GM18951 (cell line): ENCODE results near the gene PRAMEF12.
"Not testable (repeated sequence)": the region's sequence is repeated elsewhere in the genome, so short reads cannot be mapped to it uniquely, and the experiment has no call there.

ENCODE experiments used
- POLR2A ChIP-seq: IDR thresholded peaks from 4 replicates; pipeline ENCODE4 v1.6.1; 2011; ENCODE audit warnings: mild to moderate bottlenecking; ENCODE audit not compliant: insufficient read length, insufficient read depth; ENCODE audit errors: extremely low read depth
- in situ Hi-C: fragments of 300-500 bp; cut with MboI; formaldehyde crosslinking; loops from one replicate; pipeline ENCODE4 v1.12.0; 2022; ENCODE audit warnings: low sequenced_read_pairs, mixed read lengths, inconsistent platforms; ENCODE audit not compliant: unreplicated experiment

PRAMEF12 gene

GRCh38 chr1:12778061-12778460, 4.5 kb downstream of the PRAMEF12 start:
- in situ Hi-C loops = no loop called here
- TF ChIP-seq POLR2A = no peak

DNA sequence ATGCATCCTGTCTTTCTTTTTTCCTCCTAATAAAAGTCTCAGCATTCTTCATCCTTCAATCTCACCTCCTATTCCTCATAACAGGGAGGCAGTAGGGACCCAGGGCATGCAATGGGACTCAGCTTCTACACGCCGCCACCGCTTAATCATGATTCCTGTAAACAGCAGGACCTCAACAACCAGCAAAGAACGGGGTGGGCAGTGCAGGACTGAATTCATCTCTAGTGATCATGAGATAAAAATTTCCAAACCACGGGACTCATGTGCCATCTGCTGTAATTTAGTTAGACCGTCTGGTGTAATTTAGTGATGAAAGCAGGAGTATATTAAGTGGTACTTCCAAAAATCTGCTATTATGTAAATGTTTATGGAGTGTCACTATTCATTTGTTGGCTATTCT, 5.4 kb downstream of the PRAMEF12 start:
- no peak for TF ChIP-seq POLR2A
- in situ Hi-C loops = no loop called here

GRCh38 chr1:12781488-12781887, 8.0 kb downstream of the PRAMEF12 start:
- in situ Hi-C loops = not testable (repeated sequence)

DNA sequence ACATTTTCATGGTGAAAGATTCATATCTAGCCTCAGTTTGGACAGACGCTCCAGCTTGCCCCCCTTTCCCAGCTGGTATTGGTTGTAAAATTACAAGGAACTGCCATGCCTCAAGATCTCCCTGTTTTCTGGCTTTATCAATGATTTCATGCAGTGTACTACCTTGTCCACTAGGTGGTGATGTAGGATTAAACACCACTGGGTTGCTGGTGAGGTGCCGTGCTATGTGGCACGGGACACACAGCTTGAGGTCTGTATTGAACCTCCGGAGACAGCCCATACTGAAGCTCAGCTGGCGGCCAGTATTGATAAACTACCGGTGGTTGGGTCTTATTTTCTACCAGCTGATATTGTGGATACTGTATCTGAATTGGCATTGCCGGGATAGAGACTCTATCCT, 10.2 kb downstream of the PRAMEF12 start:
- in situ Hi-C loops = not testable (repeated sequence)

- in situ Hi-C loops = not testable (repeated sequence)
Observed at GRCh38 chr1:12784729-12785128, 11.2 kb downstream of the PRAMEF12 start.

GRCh38 chr1:12791097-12791496, 17.6 kb downstream of the PRAMEF12 start, which contains the start of gene PRAMEF1:
Gene PRAMEF1, plus strand, starts transcription at chr1:12791397. Its CDS starts 1,831 bp downstream, at chr1:12793228.
- in situ Hi-C loops = not testable (repeated sequence)

DNA sequence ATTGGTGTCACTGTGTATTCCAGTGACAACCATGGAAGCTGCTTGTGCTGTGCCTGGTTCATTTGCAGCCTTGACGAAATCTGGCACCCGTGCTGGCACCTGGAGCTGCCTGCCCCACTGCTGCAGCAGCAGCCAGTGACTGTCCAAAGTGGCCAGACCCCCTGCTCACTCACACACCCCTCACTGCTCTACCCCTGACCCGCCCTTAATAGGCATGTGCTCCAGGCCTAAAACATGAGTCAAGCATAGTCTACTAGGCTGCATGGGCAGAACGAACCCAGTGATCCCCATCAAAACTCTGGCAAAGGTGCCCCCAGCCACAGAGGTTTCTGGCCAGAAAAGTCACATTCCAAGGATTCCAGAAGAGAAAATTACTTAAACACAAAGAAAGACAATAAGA, 25.4 kb downstream of the PRAMEF12 start:
- TF ChIP-seq POLR2A = no peak
- in situ Hi-C loops = no loop called here

DNA sequence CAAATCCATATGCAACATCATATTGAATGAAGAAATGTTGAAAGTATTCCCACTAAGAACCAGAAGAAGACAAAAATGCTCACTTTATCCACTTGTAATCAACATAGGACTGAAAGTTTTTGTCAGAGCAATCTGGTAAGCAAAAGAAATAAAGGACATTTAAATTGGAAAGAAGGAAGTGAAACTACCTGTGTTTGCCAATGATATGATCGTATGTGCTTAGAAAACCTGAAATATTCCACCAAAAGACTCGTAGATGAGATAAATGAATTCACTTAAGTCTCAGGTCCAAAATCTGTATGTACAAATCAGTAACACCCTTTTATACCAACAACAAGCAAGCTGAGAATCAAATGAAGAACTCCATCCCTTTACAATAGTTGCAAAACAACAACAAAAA, 26.2 kb downstream of the PRAMEF12 start:
- no peak for TF ChIP-seq POLR2A
- in situ Hi-C loops = no loop called here

DNA sequence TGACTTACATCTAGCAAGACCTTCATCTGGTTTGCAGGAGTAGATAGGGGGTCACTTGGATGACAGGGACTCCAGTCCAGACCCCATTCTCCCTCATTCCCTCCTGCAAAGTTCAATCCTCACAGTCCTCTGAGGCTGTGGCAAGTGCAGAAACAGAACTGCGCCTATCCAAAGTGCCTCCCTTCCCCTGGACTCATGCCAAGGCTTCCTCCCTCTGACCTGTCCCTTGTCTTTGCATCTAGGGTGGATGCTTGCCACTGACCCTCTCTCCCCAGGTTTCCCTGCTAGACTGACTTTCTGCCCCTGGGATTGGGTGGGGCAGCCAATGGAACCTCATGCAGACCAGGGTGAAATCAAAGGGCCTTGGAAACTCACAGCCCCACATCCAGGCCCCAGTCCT, 36.4 kb downstream of the PRAMEF12 start:
- TF ChIP-seq POLR2A = no peak

GRCh38 chr1:12810691-12811408, 37.3 kb downstream of the PRAMEF12 start:
- in situ Hi-C loops = no loop called here
- no peak for TF ChIP-seq POLR2A

More for the DNA sequence above, 36.4 kb downstream of the PRAMEF12 start:
- in situ Hi-C loops = no loop called here

- no peak for TF ChIP-seq POLR2A
- in situ Hi-C loops = no loop called here
Observed at GRCh38 chr1:12811409-12811784, 37.9 kb downstream of the PRAMEF12 start.

GRCh38 chr1:12819061-12819460, 45.5 kb downstream of the PRAMEF12 start:
- in situ Hi-C loops = not testable (repeated sequence)
